GM19397 (cell line): ENCODE measurements around the gene PITHD1.
"Not testable (repeated sequence)": the region's sequence is repeated elsewhere in the genome, so short reads cannot be mapped to it uniquely, and the experiment has no call there.

Experiments used
- ATAC-seq: cut with Tn5 transposase; IDR thresholded peaks from one replicate; pipeline ENCODE4 v1.9.1; 2021; ENCODE audit warnings: mild to moderate bottlenecking, moderate library complexity; ENCODE audit not compliant: unreplicated experiment

PITHD1 gene

GRCh38 chr1:23816906-23817305 is 38.7 kb downstream of the PITHD1 start:
- ATAC-seq = no peak

GRCh38 chr1:23817633-23818032 is 39.4 kb downstream of the PITHD1 start:
- ATAC-seq = no peak

- no peak for ATAC-seq
Observed at GRCh38 chr1:23823767-23824166, 45.5 kb downstream of the PITHD1 start.

GRCh38 chr1:23824711-23825075 is 46.5 kb downstream of the PITHD1 start:
- ATAC-seq = no peak

GRCh38 chr1:23825076-23825761 is 47.0 kb downstream of the PITHD1 start, which contains the start of gene HMGCL:
HMGCL (minus strand) TSS chr1:23825429; CDS start chr1:23825415, 14 bp downstream.
- peak; percentile 91 for ATAC-seq

- ATAC-seq = no peak
Observed at GRCh38 chr1:23825762-23826522, 47.7 kb downstream of the PITHD1 start.

GRCh38 chr1:23826590-23826989 is 48.4 kb downstream of the PITHD1 start:
- ATAC-seq = not testable (repeated sequence)

GRCh38 chr1:23827717-23828116 is 49.5 kb downstream of the PITHD1 start:
- no peak for ATAC-seq

GRCh38 chr1:23834156-23834555 is 55.9 kb downstream of the PITHD1 start:
- not testable (repeated sequence) for ATAC-seq

GRCh38 chr1:23836037-23836436 is 57.8 kb downstream of the PITHD1 start:
- ATAC-seq = no peak
